Stimulated activated CD4-positive, alpha-beta T cell treated with anti-CD3 and anti-CD28 coated beads, Interleukin-15, amount 100 ng/mL, for 24 hours (primary cell): ENCODE measurements around the gene ZNF584.
A peak's percentile ranks its signal among the peaks of the same experiment; 100 is the strongest.
"Not testable (repeated sequence)": the region's sequence is repeated elsewhere in the genome, so short reads cannot be mapped to it uniquely, and the experiment has no call there.

Source experiments
- DNase-seq: peaks from one replicate; pipeline ENCODE4 v3.0.0-alpha.2; 2020

The ZNF584 gene

GRCh38 chr19:58386576-58387337 lies 21.7 kb upstream of the ZNF584 start, which contains the start of gene RPS5:
Gene RPS5, plus strand, starts transcription at chr19:58387269. Its CDS starts 869 bp downstream, at chr19:58388138.
- DNase-seq, result peak; percentile 95

DNA sequence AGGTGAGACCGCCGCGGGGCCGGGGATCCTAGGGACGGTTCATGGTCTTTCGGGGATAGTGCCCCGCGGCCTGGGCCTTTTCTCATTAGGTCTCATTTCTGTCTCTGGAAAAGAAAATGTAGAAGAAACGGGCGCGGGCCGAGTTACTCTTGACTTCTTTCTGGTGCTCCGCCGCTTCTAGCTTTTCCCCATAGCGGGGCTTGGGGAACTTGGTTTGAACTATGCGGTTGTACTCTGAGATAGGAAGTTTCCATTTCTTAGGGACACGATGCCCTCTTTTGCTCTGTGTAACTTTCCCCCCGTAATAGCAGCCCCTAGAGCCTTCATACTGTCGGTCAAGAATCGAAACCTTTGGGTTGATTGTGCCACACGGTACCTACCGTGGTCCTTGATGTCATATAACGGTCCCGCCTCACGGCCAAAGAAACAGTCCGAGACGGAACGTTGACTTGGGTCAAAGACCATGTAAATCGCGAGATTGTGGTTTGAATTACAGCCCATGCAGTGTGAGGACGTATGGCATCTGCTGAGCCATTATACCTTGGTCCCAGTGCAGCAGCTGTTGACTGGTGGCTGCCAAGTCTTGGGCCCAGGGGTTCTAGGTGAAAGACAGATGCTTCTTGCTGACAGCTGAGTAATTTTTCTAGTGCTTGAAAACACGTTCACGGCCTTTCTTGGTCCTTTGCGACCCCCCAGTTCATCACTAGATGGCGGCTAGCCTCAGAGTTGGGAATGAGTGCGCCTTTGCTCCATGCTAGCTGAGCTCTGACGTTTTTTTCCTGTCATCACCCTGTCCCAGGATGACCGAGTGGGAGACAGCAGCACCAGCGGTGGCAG lies 20.9 kb upstream of the ZNF584 start:
- DNase-seq, result no peak

DNA sequence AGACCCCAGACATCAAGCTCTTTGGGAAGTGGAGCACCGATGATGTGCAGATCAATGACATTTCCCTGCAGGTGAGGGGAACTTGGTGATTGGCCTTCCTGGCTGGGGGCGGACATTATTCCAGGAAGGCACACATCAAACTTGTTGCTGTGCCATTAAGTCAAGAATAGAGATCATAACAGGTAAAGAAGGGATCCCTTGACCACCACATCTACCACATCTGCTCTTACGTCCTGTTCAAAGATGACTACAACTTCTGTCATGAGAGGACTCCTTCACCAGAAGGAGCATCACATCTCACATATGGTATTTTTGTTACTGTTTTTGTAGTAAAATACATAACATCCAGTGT lies 20.3 kb upstream of the ZNF584 start:
- no peak for DNase-seq

DNA sequence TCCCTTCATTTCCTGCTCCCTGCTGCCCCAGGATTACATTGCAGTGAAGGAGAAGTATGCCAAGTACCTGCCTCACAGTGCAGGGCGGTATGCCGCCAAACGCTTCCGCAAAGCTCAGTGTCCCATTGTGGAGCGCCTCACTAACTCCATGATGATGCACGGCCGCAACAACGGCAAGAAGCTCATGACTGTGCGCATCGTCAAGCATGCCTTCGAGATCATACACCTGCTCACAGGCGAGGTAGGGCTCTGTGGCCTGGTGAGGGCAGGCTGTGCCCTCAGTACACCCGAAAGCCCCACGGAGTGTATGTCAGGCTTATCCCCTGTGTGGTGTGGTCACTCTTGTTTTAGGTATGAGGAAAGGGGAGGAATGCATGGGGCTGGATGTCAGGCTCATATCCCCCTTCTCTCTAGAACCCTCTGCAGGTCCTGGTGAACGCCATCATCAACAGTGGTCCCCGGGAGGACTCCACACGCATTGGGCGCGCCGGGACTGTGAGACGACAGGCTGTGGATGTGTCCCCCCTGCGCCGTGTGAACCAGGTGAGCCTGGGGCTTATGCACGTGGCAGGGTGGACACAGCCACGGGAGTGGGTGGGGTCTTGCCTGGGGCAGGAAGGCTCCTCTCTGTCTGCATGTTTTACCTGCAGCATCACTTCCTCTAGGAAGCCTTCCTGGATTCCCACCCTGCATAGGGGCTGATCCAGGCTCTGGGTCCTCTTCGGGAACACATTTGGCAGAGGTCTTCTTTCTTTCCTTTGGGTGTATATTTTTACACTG lies 15.3 kb upstream of the ZNF584 start:
- no peak for DNase-seq

DNA sequence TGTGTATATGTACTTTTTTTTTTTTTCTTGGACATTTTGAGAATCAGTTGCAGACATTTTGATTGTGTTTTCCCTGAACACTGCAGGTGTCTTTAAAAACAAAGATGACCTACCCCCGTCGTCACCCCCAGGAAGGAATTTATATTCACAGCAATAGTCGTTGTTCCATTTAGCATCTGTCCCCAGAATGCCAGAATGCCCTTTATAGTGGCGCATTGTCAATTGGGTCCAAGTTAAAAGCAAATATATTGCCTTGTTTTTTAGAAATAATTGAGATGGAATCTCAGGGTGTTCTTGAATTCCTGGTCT lies 14.8 kb upstream of the ZNF584 start:
- DNase-seq, result no peak

- no peak for DNase-seq
Observed at GRCh38 chr19:58394821-58395219, 13.6 kb upstream of the ZNF584 start.

DNA sequence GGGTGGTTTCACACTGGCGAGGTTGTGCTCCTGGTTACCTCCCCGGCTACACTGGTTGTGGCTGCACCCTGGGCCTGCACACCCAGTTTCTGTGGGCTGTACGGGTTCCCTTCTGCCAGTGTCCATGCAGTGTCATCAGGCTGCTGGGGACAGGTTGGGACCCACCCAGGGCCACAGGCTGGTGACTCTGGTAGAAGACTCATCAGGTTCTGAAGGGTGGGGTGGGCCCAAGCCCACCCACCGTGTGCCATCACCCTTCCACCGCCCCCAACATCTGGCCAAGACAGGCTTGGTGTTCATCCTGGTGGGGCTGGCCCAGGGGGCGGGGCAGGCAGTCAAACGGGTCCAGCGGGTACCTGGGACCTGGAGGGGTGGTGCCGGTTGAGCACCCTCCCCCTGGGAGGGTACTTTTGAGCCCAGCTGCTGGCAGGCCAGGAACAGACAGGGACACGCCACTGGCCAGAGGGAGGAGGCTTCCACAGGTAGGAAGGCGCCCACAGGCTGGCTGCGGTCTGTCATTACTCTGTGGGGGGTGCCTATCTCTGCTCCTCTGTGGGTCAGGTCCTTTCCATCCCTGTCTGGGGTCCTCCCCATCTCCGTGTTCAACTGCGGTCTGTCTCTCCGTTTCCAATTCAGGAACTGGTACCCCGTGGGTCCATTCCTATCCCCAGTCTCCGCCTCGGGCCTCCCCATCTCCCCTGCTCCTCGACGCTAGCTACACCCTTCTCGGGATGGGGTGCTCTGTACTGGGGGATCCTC lies 13.1 kb upstream of the ZNF584 start, which contains the start of gene RNF225:
Gene RNF225 (plus strand): TSS at position 437 of the 759 bp plus-strand sequence. CDS start 434 bp downstream, outside the sequence.
- DNase-seq, result peak; percentile 59

GRCh38 chr19:58395979-58396627 lies 12.3 kb upstream of the ZNF584 start:
- DNase-seq, result peak; percentile 58

- DNase-seq, result peak; percentile 30
Observed at GRCh38 chr19:58396691-58397532, 11.5 kb upstream of the ZNF584 start.

DNA sequence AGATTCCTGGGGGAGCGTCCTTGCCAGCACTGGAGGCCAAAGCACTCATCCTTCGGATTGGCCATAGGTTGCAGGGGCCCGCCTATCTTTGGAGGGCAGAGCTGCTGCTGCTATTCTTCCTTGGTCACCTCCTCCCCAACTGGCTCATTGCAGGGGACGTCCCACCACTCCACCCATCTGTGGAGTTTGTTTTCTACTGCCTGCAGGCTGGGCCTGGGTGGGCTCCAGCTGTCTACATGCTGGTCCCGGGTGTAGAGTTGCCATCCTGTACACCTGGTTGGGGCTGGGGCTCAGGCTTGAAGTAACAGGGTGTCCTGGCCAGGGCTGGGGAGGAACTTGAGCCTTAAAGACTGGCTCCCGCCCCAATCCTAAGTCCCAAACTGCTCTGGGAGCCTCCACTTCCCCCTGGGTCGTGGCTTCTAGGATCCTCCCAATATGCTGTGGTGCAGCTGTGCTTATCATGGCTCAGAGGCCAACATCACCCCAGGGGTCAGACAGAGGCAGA lies 10.9 kb upstream of the ZNF584 start:
- no peak for DNase-seq

DNA sequence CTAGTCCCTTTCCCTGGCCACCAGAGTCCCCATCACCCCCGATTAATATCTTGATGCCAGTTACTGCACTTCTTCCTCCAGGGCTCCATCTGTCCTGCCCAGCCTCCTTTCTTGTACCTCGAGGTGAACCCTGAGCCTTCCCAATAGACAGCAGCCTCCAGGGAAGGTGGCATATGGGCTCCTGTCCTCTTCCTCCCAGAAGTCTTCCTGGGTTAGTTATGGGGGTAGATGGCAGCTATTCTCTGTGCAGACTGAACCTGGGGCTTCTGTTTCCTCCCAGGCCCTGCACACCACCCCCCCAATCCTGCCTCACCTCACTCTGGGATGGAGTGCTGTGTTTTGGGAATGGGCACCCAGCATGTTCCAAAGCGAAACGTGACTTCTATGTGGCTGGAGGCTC lies 10.4 kb upstream of the ZNF584 start:
- no peak for DNase-seq

- no peak for DNase-seq
Observed at GRCh38 chr19:58398545-58398944, 9.9 kb upstream of the ZNF584 start.

DNA sequence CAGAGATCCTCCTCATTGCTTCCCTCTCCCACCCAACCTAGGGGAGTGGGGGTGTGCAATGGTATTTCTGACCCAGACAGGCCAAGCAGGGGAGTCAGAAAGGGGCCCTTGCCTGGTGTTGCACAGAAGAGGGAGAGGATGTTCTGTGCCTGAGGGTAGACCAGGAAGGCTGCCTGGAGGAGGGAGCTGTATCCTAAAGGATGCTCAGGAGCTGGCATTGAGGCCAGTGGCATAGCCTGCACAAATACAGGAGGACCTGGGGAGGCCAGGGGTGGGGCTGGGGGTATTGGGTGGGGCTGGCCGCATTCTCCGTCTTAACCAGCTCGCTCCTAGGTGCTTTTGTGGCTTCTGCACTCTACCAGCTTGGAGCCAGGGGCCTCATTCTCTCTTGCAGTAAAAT lies 8.5 kb upstream of the ZNF584 start:
- no peak for DNase-seq

- DNase-seq, result no peak
Observed at GRCh38 chr19:58400316-58400915, 8.0 kb upstream of the ZNF584 start.

DNA sequence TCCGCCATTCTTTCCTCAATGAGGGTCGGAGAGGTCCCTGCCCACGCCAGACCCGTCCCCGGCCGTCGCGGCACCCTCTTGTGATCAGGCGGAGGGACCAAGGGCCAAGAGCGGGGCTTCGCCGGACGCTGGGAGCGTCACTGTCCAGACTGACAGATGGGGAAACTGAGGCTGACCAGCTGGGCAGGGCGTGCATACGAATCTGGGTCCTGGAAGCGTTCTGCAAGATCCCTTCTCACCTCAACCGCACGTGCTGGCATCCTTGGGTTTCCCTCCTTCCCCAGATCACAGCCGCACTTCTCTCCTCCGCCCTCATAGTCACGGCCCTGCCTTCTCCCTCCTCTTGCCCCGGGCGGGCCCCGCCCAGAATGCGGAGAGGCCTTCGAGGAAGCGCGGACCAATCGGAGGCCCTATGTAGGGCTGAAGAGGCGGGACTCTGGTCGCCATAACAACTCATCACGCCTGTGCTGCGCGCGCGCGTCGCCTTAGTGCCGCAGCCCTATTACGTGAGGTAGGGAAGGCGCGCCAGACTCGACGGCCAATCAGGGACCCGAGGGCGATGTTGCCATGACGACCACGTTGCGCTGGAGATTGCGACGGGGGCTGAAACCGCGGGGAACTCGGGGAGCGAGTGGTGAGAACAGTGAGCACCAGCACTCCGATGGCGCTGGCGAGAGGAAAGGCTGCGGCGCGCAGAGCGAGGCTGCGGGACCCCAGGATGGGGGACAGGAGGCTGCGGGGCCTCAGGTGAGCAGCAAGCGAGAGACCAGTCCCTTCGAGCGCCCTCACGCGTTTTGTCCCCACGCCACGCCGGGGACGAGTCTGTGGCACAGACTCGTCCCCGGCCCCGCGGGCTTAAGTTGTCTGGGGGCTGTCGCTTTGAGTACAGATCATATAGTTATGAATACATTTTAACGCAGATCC lies 7.3 kb upstream of the ZNF584 start:
- peak; percentile 99 for DNase-seq

DNA sequence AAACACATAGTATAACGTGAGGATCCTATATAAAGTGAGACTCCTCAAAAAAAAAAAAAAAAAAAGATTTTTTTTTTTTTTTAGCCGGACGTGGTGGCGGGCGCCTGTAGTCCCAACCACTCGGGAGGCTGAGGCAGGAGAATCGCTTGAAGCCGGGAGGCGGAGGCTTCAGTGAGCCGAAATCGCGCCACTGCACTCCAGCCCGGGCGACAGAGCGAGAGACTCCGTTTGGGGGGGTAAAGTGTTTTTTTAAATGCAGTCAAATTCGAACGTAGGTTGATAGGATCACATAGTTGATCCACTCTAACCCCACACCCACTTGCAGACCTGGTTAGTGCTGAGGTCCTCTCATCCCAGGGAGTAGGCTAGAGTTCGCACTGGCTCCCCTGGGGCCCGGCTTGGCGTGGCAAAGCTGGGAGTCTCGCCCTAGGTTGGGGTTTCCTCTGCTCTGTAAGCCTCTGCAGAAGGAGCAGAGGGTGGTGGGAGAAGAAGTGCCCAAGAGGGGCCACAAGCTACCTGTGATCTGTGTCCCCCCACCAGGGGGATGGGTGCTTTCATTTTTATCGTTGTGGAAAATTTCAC lies 6.5 kb upstream of the ZNF584 start:
- no peak for DNase-seq

GRCh38 chr19:58403920-58404478 lies 4.5 kb upstream of the ZNF584 start:
- DNase-seq, result not testable (repeated sequence)

GRCh38 chr19:58406818-58407657 lies 1.4 kb upstream of the ZNF584 start:
- DNase-seq, result no peak
